ENCODE results near the gene IPO4. TPM values are rescaled to one million over a fixed set of nuclear protein-coding genes. Genes with fewer than 3 reads are reported as not detected.

Gene IPO4
- total and polyA plus RNA-seq, 2 experiments from 2014 or later = 34.2 to 105 TPM

DNA sequence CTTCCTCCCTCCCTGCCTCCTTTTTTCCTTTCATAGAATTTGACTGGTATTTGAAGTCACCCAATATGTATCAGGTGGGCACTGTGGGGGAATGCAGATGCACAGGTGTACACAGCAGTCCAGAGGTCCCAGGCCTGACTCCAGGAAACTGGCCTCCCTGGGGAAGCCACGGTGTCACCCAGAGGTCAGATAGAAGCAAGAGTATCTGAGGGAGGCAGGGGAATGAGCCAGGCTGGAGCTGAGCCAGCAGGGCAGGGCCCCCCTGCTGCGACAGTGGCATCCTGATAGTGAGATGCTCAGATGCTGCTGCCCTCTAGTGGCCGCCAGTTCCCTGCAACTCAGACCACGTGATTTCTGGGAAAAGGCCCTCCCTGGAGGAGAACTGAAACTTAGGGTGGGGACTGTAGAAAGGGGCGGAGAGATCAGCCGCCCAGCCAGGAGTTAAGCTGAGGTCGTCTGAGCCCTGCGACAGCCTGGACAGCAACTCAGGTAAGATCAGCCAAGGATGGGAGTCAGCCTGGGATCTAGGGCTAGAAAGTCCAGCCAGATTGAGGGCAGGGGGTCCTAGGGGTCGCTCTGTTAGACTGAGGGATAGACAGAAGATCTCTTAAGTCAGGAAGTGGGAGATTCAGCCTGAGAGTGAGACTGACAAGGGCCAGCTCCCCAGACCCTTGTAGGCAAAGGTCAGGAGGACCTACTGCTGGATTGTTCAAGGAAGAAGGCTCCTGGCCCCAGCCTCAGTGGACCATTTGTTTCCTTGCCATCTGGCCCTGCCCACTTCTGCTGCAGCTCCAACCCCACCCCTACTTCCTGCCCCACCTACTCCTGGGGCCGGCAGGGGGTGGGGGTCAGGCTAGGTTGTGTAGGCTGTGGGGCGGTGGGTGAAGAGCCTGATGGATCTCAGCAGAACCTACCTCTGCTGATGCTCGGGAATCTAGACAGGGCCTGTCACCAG is 27.5 kb downstream of the IPO4 start, which contains the start of gene IRF9:
Gene IRF9, plus strand, starts transcription at position 416 of the 955 bp plus-strand sequence. CDS start 880 bp downstream, outside the sequence.
- Mint-ChIP-seq H3K27me3 (ENCODE audit: insufficient read depth, low read depth, poor library complexity) (peaks cover 4% of the 10 kb centered on the region), H3K36me3 (ENCODE audit: low read depth) (peaks cover 58% of the 10 kb centered on the region), H3K9me3 (no peaks in the 10 kb centered on the region), H3K4me3 (peak within 1 kb of the TSS; percentile 69), H3K4me1 (peaks cover 9% of the 10 kb centered on the region), H3K27ac (peak within 1 kb of the TSS; percentile 47; the same call in 1 of the 2 replicates)
- peaks cover 3% of the 10 kb centered on the region; the same call in 1 of the 2 replicates for H4K20me1 ChIP-seq (replicated peaks; ENCODE audit: insufficient read depth)
- H2AFZ ChIP-seq = no peak within 1 kb of the TSS
- no peak within 1 kb of the TSS for H3K27ac ChIP-seq (ENCODE audit: low read depth)
- H3K36me3 ChIP-seq (ENCODE audit: insufficient read depth) = 0 out of 2 replicates have a peak, but pooled peaks cover 5% of the 10 kb centered on the region
- peak within 1 kb of the TSS; percentile 73 for H3K4me2 ChIP-seq
- peak; percentile 99 for DNase-seq (ENCODE audit: low spot score)
- TF ChIP-seq, protein P1, sequence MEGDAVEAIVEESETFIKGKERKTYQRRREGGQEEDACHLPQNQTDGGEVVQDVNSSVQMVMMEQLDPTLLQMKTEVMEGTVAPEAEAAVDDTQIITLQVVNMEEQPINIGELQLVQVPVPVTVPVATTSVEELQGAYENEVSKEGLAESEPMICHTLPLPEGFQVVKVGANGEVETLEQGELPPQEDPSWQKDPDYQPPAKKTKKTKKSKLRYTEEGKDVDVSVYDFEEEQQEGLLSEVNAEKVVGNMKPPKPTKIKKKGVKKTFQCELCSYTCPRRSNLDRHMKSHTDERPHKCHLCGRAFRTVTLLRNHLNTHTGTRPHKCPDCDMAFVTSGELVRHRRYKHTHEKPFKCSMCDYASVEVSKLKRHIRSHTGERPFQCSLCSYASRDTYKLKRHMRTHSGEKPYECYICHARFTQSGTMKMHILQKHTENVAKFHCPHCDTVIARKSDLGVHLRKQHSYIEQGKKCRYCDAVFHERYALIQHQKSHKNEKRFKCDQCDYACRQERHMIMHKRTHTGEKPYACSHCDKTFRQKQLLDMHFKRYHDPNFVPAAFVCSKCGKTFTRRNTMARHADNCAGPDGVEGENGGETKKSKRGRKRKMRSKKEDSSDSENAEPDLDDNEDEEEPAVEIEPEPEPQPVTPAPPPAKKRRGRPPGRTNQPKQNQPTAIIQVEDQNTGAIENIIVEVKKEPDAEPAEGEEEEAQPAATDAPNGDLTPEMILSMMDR (conservative IDR thresholded peaks at IDR 0.05; ENCODE audit: low read depth in 2 of 2) = peak; percentile 92 to 98
- TF ChIP-seq JUNB (IDR thresholded peaks at IDR 0.05; ENCODE audit: unreplicated experiment) (no peak), POLR2AphosphoS5 (IDR thresholded peaks at IDR 0.05; ENCODE audit: low read depth) (peak; percentile 55)
- TF ChIP-seq, protein P2, sequence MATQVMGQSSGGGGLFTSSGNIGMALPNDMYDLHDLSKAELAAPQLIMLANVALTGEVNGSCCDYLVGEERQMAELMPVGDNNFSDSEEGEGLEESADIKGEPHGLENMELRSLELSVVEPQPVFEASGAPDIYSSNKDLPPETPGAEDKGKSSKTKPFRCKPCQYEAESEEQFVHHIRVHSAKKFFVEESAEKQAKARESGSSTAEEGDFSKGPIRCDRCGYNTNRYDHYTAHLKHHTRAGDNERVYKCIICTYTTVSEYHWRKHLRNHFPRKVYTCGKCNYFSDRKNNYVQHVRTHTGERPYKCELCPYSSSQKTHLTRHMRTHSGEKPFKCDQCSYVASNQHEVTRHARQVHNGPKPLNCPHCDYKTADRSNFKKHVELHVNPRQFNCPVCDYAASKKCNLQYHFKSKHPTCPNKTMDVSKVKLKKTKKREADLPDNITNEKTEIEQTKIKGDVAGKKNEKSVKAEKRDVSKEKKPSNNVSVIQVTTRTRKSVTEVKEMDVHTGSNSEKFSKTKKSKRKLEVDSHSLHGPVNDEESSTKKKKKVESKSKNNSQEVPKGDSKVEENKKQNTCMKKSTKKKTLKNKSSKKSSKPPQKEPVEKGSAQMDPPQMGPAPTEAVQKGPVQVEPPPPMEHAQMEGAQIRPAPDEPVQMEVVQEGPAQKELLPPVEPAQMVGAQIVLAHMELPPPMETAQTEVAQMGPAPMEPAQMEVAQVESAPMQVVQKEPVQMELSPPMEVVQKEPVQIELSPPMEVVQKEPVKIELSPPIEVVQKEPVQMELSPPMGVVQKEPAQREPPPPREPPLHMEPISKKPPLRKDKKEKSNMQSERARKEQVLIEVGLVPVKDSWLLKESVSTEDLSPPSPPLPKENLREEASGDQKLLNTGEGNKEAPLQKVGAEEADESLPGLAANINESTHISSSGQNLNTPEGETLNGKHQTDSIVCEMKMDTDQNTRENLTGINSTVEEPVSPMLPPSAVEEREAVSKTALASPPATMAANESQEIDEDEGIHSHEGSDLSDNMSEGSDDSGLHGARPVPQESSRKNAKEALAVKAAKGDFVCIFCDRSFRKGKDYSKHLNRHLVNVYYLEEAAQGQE (IDR thresholded peaks at IDR 0.05; ENCODE audit: unreplicated experiment) = peak; percentile 37
- H3K79me2 ChIP-seq (replicated peaks; ENCODE audit: insufficient read depth) = no peaks in the 10 kb centered on the region
- H3K4me3 ChIP-seq = peak within 1 kb of the TSS; percentile 43
- peak; percentile 96 for ATAC-seq
- no peaks in the 10 kb centered on the region for H3K27me3 ChIP-seq (ENCODE audit: insufficient read depth)
- H3K9me2 ChIP-seq (ENCODE audit: insufficient read depth) = no peaks in the 10 kb centered on the region
- H3K4me1 ChIP-seq (ENCODE audit: insufficient read depth) = peaks cover 11% of the 10 kb centered on the region
- peaks cover 12% of the 10 kb centered on the region; the same call in 1 of the 2 replicates for H3F3A ChIP-seq (replicated peaks; ENCODE audit: low read depth)

DNA sequence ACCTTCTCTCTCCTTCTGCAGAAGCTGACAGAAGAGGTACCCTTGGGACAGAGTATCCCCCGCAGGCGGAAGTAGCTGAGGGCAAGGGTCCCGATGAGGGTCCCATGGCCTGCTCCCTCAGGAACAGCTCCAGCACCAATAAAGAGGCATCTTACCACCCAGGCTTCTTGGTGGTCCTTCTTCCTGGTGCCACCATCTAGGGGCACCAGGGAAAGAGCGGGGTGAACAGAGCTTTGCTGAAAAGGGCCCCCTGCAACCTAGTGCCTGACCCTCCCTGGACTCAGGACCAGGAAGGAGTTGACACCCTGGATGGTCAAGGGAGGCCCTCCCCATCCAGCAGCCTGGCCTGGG is 28.1 kb downstream of the IPO4 start:
- Histone ChIP-seq H3K4me2 (no peak overlapping the region), H3K36me3 (ENCODE audit: insufficient read depth) (peaks cover 7% of the 10 kb centered on the region; the same call in 1 of the 2 replicates), H4K20me1 (replicated peaks; ENCODE audit: insufficient read depth) (peaks cover 7% of the 10 kb centered on the region; the same call in 1 of the 2 replicates), H3K9me2 (ENCODE audit: insufficient read depth) (no peaks in the 10 kb centered on the region), H3F3A (replicated peaks; ENCODE audit: low read depth) (peaks cover 12% of the 10 kb centered on the region; the same call in 1 of the 2 replicates), H3K4me1 (ENCODE audit: insufficient read depth) (peaks cover 11% of the 10 kb centered on the region), H3K27ac (ENCODE audit: low read depth) (no peak overlapping the region), H3K27me3 (ENCODE audit: insufficient read depth) (no peaks in the 10 kb centered on the region), H2AFZ (no peak overlapping the region), H3K4me3 (no peak overlapping the region), H3K79me2 (replicated peaks; ENCODE audit: insufficient read depth) (no peaks in the 10 kb centered on the region)
- peaks cover 58% of the 10 kb centered on the region for H3K36me3 Mint-ChIP-seq (ENCODE audit: low read depth)
- H3K9me3 Mint-ChIP-seq = no peaks in the 10 kb centered on the region
- H3K4me1 Mint-ChIP-seq = peaks cover 9% of the 10 kb centered on the region
- no peak overlapping the region for H3K4me3 Mint-ChIP-seq
- no peak overlapping the region for H3K27ac Mint-ChIP-seq
- ATAC-seq = no peak
- DNase-seq (ENCODE audit: low spot score) = no peak
- peaks cover 4% of the 10 kb centered on the region for H3K27me3 Mint-ChIP-seq (ENCODE audit: insufficient read depth, low read depth, poor library complexity)
- TF ChIP-seq, protein P3, sequence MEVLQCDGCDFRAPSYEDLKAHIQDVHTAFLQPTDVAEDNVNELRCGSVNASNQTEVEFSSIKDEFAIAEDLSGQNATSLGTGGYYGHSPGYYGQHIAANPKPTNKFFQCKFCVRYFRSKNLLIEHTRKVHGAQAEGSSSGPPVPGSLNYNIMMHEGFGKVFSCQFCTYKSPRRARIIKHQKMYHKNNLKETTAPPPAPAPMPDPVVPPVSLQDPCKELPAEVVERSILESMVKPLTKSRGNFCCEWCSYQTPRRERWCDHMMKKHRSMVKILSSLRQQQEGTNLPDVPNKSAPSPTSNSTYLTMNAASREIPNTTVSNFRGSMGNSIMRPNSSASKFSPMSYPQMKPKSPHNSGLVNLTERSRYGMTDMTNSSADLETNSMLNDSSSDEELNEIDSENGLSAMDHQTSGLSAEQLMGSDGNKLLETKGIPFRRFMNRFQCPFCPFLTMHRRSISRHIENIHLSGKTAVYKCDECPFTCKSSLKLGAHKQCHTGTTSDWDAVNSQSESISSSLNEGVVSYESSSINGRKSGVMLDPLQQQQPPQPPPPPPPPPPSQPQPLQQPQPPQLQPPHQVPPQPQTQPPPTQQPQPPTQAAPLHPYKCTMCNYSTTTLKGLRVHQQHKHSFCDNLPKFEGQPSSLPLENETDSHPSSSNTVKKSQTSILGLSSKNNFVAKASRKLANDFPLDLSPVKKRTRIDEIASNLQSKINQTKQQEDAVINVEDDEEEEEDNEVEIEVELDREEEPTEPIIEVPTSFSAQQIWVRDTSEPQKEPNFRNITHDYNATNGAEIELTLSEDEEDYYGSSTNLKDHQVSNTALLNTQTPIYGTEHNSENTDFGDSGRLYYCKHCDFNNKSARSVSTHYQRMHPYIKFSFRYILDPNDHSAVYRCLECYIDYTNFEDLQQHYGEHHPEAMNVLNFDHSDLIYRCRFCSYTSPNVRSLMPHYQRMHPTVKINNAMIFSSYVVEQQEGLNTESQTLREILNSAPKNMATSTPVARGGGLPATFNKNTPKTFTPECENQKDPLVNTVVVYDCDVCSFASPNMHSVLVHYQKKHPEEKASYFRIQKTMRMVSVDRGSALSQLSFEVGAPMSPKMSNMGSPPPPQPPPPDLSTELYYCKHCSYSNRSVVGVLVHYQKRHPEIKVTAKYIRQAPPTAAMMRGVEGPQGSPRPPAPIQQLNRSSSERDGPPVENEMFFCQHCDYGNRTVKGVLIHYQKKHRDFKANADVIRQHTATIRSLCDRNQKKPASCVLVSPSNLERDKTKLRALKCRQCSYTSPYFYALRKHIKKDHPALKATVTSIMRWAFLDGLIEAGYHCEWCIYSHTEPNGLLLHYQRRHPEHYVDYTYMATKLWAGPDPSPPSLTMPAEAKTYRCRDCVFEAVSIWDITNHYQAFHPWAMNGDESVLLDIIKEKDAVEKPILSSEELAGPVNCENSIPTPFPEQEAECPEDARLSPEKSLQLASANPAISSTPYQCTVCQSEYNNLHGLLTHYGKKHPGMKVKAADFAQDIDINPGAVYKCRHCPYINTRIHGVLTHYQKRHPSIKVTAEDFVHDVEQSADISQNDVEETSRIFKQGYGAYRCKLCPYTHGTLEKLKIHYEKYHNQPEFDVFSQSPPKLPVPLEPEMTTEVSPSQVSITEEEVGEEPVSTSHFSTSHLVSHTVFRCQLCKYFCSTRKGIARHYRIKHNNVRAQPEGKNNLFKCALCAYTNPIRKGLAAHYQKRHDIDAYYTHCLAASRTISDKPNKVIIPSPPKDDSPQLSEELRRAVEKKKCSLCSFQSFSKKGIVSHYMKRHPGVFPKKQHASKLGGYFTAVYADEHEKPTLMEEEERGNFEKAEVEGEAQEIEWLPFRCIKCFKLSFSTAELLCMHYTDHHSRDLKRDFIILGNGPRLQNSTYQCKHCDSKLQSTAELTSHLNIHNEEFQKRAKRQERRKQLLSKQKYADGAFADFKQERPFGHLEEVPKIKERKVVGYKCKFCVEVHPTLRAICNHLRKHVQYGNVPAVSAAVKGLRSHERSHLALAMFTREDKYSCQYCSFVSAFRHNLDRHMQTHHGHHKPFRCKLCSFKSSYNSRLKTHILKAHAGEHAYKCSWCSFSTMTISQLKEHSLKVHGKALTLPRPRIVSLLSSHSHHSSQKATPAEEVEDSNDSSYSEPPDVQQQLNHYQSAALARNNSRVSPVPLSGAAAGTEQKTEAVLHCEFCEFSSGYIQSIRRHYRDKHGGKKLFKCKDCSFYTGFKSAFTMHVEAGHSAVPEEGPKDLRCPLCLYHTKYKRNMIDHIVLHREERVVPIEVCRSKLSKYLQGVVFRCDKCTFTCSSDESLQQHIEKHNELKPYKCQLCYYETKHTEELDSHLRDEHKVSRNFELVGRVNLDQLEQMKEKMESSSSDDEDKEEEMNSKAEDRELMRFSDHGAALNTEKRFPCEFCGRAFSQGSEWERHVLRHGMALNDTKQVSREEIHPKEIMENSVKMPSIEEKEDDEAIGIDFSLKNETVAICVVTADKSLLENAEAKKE (CRISPR knock-in tag; IDR thresholded peaks at IDR 0.05) = no peak
- TF ChIP-seq POLR2AphosphoS5 (IDR thresholded peaks at IDR 0.05; ENCODE audit: low read depth) (no peak), CREB1 (CRISPR knock-in tag; IDR thresholded peaks at IDR 0.05; ENCODE audit: low read depth) (no peak), EZH2phosphoT487 (IDR thresholded peaks at IDR 0.05; ENCODE audit: unreplicated experiment) (no peak)
